HEK293 (cell line): Measurements from ENCODE around the gene EPHA4.

Experiments used
- CTCF ChIA-PET: fragments of 350-600 bp; formaldehyde crosslinking; extraction: SDS; loops from one replicate; lab custom pipeline; 2021; ENCODE audit warnings: antibody characterized with exemption; lab: Yijun Ruan, JAX
- POLR2A ChIA-PET: fragments of 300-600 bp; formaldehyde crosslinking; extraction: SDS; loops from one replicate; lab custom pipeline; 2020; ENCODE audit warnings: antibody characterized with exemption, inconsistent platforms; lab: Yijun Ruan, JAX
- H3K27ac ChIP-seq: fragments of 200-500 bp; sonication (Bioruptor generic); 2 replicates; pipeline ENCODE4 v1.5.1; 2014; ENCODE audit warnings: low read depth, low read length, control low read depth, inconsistent platforms; ENCODE audit errors: extremely low read depth
- H3K36me3 ChIP-seq, 2 experiments: fragments of 200-500 bp in 1 of 2; sonication (Bioruptor generic) in 1 of 2; 1 replicate in 1 of 2; 2 replicates in 1 of 2; pipeline ENCODE4 v1.5.1; 2014 to 2017; ENCODE audit warnings: inconsistent platforms in 2 of 2, low read length in 2 of 2; ENCODE audit not compliant: control insufficient read depth in 2 of 2, insufficient read depth in 1 of 2
- H3K4me1 ChIP-seq: fragments of 200-500 bp; sonication (Bioruptor generic); 2 replicates; pipeline ENCODE4 v1.5.1; 2014; ENCODE audit warnings: mild to moderate bottlenecking, low read length, inconsistent platforms; ENCODE audit not compliant: control insufficient read depth, insufficient read depth
- H3K4me3 ChIP-seq: 2 replicates; pipeline ENCODE4 v1.5.1; 2011; ENCODE audit warnings: low read depth, mild to moderate bottlenecking, control low read depth, low read length, moderate library complexity
- H3K9me3 ChIP-seq: fragments of 200-500 bp; sonication (Bioruptor generic); 2 replicates; pipeline ENCODE4 v1.5.1; 2014; ENCODE audit warnings: low read depth, low read length, inconsistent platforms; ENCODE audit not compliant: control insufficient read depth, insufficient read depth
- EGR2 ChIP-seq: fragments of 450-650 bp; formaldehyde crosslinking; IDR thresholded peaks from 2 replicates; pipeline ENCODE4 v1.5.1; 2016; ENCODE audit warnings: low read depth, missing biosample characterization, missing genetic modification characterization
- GLIS2 ChIP-seq: fragments of 450-650 bp; formaldehyde crosslinking; IDR thresholded peaks from 2 replicates; pipeline ENCODE4 v1.5.1; 2016; ENCODE audit warnings: missing biosample characterization, missing genetic modification characterization
- OSR2 ChIP-seq: fragments of 450-650 bp; formaldehyde crosslinking; IDR thresholded peaks from 2 replicates; pipeline ENCODE4 v1.5.1; 2016; ENCODE audit warnings: missing biosample characterization, missing genetic modification characterization
- WT1 ChIP-seq: fragments of 450-650 bp; formaldehyde crosslinking; IDR thresholded peaks from 2 replicates; pipeline ENCODE4 v1.5.1; 2016; ENCODE audit warnings: missing biosample characterization, missing genetic modification characterization
- YY2 ChIP-seq: fragments of 450-650 bp; formaldehyde crosslinking; IDR thresholded peaks from 2 replicates; pipeline ENCODE4 v1.5.1; 2016; ENCODE audit warnings: missing biosample characterization, missing genetic modification characterization
- ZBTB7A ChIP-seq: fragments of 450-650 bp; formaldehyde crosslinking; IDR thresholded peaks from 2 replicates; pipeline ENCODE4 v1.5.1; 2016; ENCODE audit warnings: low read depth, missing biosample characterization, missing genetic modification characterization
- ZNF10 ChIP-seq: fragments of 450-650 bp; formaldehyde crosslinking; IDR thresholded peaks from 2 replicates; pipeline ENCODE4 v1.5.1; 2017; ENCODE audit warnings: missing biosample characterization, missing genetic modification characterization
- ZNF155 ChIP-seq: fragments of 450-650 bp; formaldehyde crosslinking; IDR thresholded peaks from 2 replicates; pipeline ENCODE4 v1.5.1; 2016; ENCODE audit warnings: missing biosample characterization, missing genetic modification characterization
- ZNF221 ChIP-seq: fragments of 450-650 bp; formaldehyde crosslinking; IDR thresholded peaks from 2 replicates; pipeline ENCODE4 v1.5.1; 2017; ENCODE audit warnings: missing biosample characterization, missing genetic modification characterization, borderline replicate concordance
- ZNF350 ChIP-seq: fragments of 450-650 bp; formaldehyde crosslinking; IDR thresholded peaks from 2 replicates; pipeline ENCODE4 v1.5.0; 2017; ENCODE audit warnings: missing biosample characterization, mild to moderate bottlenecking, missing genetic modification characterization
- ZNF391 ChIP-seq: fragments of 450-650 bp; formaldehyde crosslinking; IDR thresholded peaks from 2 replicates; pipeline ENCODE4 v1.5.1; 2016; ENCODE audit warnings: low read depth, missing biosample characterization, missing genetic modification characterization, borderline replicate concordance
- ZNF394 ChIP-seq: fragments of 450-650 bp; formaldehyde crosslinking; IDR thresholded peaks from 2 replicates; pipeline ENCODE4 v1.5.1; 2016; ENCODE audit warnings: missing biosample characterization, missing genetic modification characterization, mild to moderate bottlenecking, moderate library complexity, borderline replicate concordance
- ZNF596 ChIP-seq: fragments of 450-650 bp; IDR thresholded peaks from 2 replicates; pipeline ENCODE4 v1.5.0; 2018; ENCODE audit warnings: missing biosample characterization, mild to moderate bottlenecking, missing genetic modification characterization, moderate library complexity
- ZNF600 ChIP-seq: fragments of 450-650 bp; formaldehyde crosslinking; IDR thresholded peaks from 2 replicates; pipeline ENCODE4 v1.5.1; 2016; ENCODE audit warnings: missing biosample characterization, missing genetic modification characterization
- ZNF707 ChIP-seq: fragments of 450-650 bp; formaldehyde crosslinking; IDR thresholded peaks from 2 replicates; pipeline ENCODE4 v1.5.1; 2016; ENCODE audit warnings: missing biosample characterization, missing genetic modification characterization
- ZNF837 ChIP-seq: fragments of 450-650 bp; formaldehyde crosslinking; IDR thresholded peaks from 2 replicates; pipeline ENCODE4 v1.5.1; 2016; ENCODE audit warnings: missing biosample characterization, missing genetic modification characterization
- TF ChIP-seq, protein P1 (sequence below): fragments of 450-650 bp; IDR thresholded peaks from 2 replicates; pipeline ENCODE4 v1.5.1; 2018; ENCODE audit warnings: missing biosample characterization, missing genetic modification characterization
- TF ChIP-seq, protein P2 (sequence below): fragments of 450-650 bp; formaldehyde crosslinking; IDR thresholded peaks from 2 replicates; pipeline ENCODE4 v1.5.1; 2017; ENCODE audit warnings: missing biosample characterization, missing genetic modification characterization
- TF ChIP-seq, protein P3 (sequence below): fragments of 450-650 bp; formaldehyde crosslinking; IDR thresholded peaks from 2 replicates; pipeline ENCODE4 v1.5.1; 2016; ENCODE audit warnings: missing biosample characterization, missing genetic modification characterization
- TF ChIP-seq, protein P4 (sequence below): fragments of 450-650 bp; formaldehyde crosslinking; IDR thresholded peaks from 2 replicates; pipeline ENCODE4 v1.5.1; 2016; ENCODE audit warnings: missing biosample characterization, missing genetic modification characterization
- TF ChIP-seq, protein P5 (sequence below): fragments of 450-650 bp; formaldehyde crosslinking; IDR thresholded peaks from 2 replicates; pipeline ENCODE4 v1.5.1; 2016; ENCODE audit warnings: missing biosample characterization, missing genetic modification characterization, borderline replicate concordance

The EPHA4 gene

DNA sequence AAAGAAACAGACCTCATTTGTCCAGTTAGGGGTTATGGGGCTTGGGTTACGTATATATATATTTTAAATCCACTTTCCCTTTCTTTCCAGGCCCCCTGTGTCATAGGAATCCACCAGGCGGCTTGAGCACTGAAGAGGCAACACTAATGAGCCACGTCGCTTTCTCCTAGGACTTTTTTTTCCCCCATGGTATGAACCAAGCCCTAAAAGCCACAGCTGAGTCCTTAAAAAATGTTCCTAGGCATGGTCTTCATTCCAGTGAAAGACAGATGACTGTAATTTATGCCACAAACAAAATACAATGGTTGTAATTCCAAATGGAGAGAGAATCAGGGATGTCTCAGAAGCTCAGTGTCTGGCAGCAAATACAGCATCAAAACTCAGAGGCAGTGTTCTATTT, 146.8 kb downstream of the EPHA4 start (continued):
- TF ChIP-seq, protein P1, sequence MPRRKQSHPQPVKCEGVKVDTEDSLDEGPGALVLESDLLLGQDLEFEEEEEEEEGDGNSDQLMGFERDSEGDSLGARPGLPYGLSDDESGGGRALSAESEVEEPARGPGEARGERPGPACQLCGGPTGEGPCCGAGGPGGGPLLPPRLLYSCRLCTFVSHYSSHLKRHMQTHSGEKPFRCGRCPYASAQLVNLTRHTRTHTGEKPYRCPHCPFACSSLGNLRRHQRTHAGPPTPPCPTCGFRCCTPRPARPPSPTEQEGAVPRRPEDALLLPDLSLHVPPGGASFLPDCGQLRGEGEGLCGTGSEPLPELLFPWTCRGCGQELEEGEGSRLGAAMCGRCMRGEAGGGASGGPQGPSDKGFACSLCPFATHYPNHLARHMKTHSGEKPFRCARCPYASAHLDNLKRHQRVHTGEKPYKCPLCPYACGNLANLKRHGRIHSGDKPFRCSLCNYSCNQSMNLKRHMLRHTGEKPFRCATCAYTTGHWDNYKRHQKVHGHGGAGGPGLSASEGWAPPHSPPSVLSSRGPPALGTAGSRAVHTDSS (tag by site-specific recombination) = no peak
- no peak for TF ChIP-seq ZNF707 (tag by site-specific recombination)
- no peak for TF ChIP-seq ZNF391 (tag by site-specific recombination)
- TF ChIP-seq, protein P2, sequence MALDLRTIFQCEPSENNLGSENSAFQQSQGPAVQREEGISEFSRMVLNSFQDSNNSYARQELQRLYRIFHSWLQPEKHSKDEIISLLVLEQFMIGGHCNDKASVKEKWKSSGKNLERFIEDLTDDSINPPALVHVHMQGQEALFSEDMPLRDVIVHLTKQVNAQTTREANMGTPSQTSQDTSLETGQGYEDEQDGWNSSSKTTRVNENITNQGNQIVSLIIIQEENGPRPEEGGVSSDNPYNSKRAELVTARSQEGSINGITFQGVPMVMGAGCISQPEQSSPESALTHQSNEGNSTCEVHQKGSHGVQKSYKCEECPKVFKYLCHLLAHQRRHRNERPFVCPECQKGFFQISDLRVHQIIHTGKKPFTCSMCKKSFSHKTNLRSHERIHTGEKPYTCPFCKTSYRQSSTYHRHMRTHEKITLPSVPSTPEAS (tag by site-specific recombination) = no peak
- no peak for TF ChIP-seq ZNF837 (tag by site-specific recombination)
- no peak for TF ChIP-seq OSR2

DNA sequence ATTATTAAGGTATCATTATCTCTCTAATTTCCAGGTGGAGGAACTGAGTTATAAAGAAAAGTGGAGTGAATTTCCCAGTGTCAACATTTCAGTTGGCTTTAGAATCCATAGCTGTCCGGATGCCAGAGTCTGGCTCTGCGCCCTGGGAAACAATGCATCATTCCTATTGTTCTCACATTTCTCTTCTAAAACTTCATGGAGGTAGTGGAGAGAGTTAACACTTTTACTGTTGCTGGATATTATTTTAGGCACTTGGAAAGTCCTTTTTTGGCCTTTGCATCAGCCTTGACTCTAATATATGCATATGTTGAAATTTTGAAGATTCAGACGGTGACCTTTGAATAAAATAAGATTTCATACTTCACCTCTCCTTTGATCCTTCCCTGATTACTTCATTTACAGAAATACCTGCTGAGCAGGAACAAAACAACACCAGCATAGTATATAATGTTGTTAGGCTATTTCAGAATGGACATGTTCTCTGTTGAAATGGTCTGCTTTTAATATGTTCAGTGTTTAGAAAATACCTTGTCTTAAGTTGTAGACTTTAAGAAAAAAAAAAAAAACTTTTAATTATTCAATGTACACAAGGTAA, 148.8 kb downstream of the EPHA4 start:
- Histone ChIP-seq H3K4me3 (no peak overlapping the region), H3K4me1 (no peaks in the 10 kb centered on the region), H3K36me3 (peaks cover 16 to 71% of the 10 kb centered on the region in 2 experiments), H3K27ac (no peak overlapping the region), H3K9me3 (no peaks in the 10 kb centered on the region)
- ChIA-PET POLR2A (no interaction called here), CTCF (interaction anchor here (0.7 kb wide), 2 partner anchors 303 to 1575 kb away, joined by 3 to 4 read pairs; no protein-coding TSS in a partner anchor)
- TF ChIP-seq ZNF394 (tag by site-specific recombination) (no peak), WT1 (tag by site-specific recombination) (no peak), ZNF155 (tag by site-specific recombination) (no peak), ZNF350 (tag by site-specific recombination) (no peak), YY2 (tag by site-specific recombination) (no peak), ZNF221 (no peak), ZNF10 (tag by site-specific recombination) (no peak), ZBTB7A (tag by site-specific recombination) (no peak)
- TF ChIP-seq, protein P3, sequence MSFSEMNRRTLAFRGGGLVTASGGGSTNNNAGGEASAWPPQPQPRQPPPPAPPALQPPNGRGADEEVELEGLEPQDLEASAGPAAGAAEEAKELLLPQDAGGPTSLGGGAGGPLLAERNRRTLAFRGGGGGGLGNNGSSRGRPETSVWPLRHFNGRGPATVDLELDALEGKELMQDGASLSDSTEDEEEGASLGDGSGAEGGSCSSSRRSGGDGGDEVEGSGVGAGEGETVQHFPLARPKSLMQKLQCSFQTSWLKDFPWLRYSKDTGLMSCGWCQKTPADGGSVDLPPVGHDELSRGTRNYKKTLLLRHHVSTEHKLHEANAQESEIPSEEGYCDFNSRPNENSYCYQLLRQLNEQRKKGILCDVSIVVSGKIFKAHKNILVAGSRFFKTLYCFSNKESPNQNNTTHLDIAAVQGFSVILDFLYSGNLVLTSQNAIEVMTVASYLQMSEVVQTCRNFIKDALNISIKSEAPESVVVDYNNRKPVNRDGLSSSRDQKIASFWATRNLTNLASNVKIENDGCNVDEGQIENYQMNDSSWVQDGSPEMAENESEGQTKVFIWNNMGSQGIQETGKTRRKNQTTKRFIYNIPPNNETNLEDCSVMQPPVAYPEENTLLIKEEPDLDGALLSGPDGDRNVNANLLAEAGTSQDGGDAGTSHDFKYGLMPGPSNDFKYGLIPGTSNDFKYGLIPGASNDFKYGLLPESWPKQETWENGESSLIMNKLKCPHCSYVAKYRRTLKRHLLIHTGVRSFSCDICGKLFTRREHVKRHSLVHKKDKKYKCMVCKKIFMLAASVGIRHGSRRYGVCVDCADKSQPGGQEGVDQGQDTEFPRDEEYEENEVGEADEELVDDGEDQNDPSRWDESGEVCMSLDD (tag by site-specific recombination) = no peak

DNA sequence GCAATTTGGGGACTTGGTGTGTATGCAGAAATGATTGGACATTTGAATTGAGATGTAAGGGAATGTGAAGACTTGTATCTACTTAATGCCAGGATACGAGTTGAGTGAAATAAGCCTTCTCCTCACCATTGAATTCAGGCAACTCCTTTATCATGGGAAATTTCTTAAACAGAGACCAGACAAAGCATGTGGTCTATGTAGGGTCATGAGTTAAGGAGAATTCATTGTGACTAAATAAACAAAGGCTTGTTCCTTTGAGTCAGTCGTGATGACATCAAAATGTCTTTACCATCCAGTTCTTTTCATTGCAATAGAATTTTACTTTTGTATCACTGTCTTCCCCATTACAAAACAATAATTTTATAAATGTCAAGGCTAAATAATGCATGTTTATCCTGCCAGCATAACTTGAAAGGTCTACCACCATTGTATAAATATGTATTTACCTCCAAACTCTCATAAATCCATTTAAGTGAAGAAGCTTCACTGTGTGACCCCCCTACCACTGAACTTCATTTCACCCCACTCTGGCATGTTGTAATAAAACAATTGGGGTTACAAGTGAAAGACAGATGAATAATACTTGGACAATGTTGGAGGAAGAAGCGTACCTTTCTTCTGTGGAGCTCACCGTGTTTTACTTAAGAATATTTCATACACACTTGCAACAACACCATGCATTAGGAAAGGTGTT, 149.4 kb downstream of the EPHA4 start:
- ChIA-PET POLR2A (no interaction called here), CTCF (no interaction called here)
- TF ChIP-seq ZNF394 (tag by site-specific recombination) = no peak
- TF ChIP-seq, protein P4, sequence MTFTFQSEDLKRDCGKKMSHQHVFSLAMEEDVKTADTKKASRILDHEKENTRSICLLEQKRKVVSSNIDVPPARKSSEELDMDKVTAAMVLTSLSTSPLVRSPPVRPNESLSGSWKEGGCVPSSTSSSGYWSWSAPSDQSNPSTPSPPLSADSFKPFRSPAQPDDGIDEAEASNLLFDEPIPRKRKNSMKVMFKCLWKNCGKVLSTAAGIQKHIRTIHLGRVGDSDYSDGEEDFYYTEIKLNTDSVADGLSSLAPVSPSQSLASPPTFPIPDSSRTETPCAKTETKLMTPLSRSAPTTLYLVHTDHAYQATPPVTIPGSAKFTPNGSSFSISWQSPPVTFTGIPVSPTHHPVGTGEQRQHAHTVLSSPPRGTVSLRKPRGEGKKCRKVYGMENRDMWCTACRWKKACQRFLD (tag by site-specific recombination) = no peak
- TF ChIP-seq GLIS2 (tag by site-specific recombination) = no peak
- TF ChIP-seq, protein P5, sequence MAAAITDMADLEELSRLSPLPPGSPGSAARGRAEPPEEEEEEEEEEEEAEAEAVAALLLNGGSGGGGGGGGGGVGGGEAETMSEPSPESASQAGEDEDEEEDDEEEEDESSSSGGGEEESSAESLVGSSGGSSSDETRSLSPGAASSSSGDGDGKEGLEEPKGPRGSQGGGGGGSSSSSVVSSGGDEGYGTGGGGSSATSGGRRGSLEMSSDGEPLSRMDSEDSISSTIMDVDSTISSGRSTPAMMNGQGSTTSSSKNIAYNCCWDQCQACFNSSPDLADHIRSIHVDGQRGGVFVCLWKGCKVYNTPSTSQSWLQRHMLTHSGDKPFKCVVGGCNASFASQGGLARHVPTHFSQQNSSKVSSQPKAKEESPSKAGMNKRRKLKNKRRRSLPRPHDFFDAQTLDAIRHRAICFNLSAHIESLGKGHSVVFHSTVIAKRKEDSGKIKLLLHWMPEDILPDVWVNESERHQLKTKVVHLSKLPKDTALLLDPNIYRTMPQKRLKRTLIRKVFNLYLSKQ (tag by site-specific recombination) = no peak
- TF ChIP-seq ZNF600 (tag by site-specific recombination) = no peak
- TF ChIP-seq, protein P3 (tag by site-specific recombination) = no peak
- TF ChIP-seq ZNF596 (tag by site-specific recombination) = no peak
- no peak for TF ChIP-seq EGR2 (tag by site-specific recombination)
- Histone ChIP-seq H3K4me1 (no peaks in the 10 kb centered on the region), H3K4me3 (no peak overlapping the region), H3K27ac (no peak overlapping the region), H3K9me3 (no peaks in the 10 kb centered on the region), H3K36me3 (peaks cover 14 to 67% of the 10 kb centered on the region in 2 experiments)
